A673 (cell line): ENCODE results near the gene SLC25A29. TPM values are rescaled to one million over a fixed set of nuclear protein-coding genes. Genes with fewer than 3 reads are reported as not detected.
A peak's percentile ranks its signal among the peaks of the same experiment; 100 is the strongest.

ENCODE experiments used
- BruUV-seq: library from RNA; stranded (reverse); fragments of 400-500 nt; replicated peaks from 2 replicates; lab custom pipeline; 2021; lab: Mats Ljungman, UMichigan
- CTCF ChIA-PET: fragments of 300-600 bp; sonication (Branson Sonifier 250); formaldehyde crosslinking; loops from one replicate; lab custom pipeline; 2022; ENCODE audit warnings: antibody characterized with exemption; lab: Charles Lee
- POLR2A ChIA-PET: fragments of 300-600 bp; sonication (Branson Sonifier 250); formaldehyde crosslinking; loops from one replicate; lab custom pipeline; 2022; ENCODE audit warnings: antibody characterized with exemption; ENCODE audit not compliant: low non-redundant PET; lab: Charles Lee
- DNase-seq: peaks from one replicate; pipeline ENCODE4 v3.0.0-alpha.2; 2015; ENCODE audit warnings: low spot score
- H3K27ac ChIP-seq: fragments of 200-600 bp; sonication (generic); 2 replicates; pipeline ENCODE4 v1.5.1; 2016; ENCODE audit warnings: mixed run types, low read depth, mild to moderate bottlenecking, mixed read lengths, antibody characterized with exemption, low read length; ENCODE audit not compliant: poor library complexity, severe bottlenecking
- H3K27me3 ChIP-seq: fragments of 200-600 bp; sonication (generic); replicated peaks from 2 replicates; pipeline ENCODE4 v1.6.1; 2017; ENCODE audit warnings: mixed run types, low read depth, mild to moderate bottlenecking, mixed read lengths, antibody characterized with exemption, low read length; ENCODE audit not compliant: insufficient read depth, poor library complexity
- H3K36me3 ChIP-seq: fragments of 200-600 bp; sonication (generic); 2 replicates; pipeline ENCODE4 v1.6.1; 2016; ENCODE audit warnings: mixed run types, mild to moderate bottlenecking, mixed read lengths, antibody characterized with exemption, low read length; ENCODE audit not compliant: insufficient read depth, poor library complexity, severe bottlenecking
- H3K4me1 ChIP-seq: fragments of 200-600 bp; sonication (generic); 2 replicates; pipeline ENCODE4 v1.6.1; 2017; ENCODE audit warnings: mixed run types, mild to moderate bottlenecking, mixed read lengths, antibody characterized with exemption, low read length; ENCODE audit not compliant: insufficient read depth, poor library complexity, severe bottlenecking
- H3K4me3 ChIP-seq: fragments of 200-600 bp; sonication (generic); 2 replicates; pipeline ENCODE4 v1.5.1; 2016; ENCODE audit warnings: low read depth, mixed run types, mild to moderate bottlenecking, mixed read lengths, low read length; ENCODE audit not compliant: poor library complexity, severe bottlenecking
- H3K9me3 ChIP-seq: fragments of 200-600 bp; sonication (generic); 2 replicates; pipeline ENCODE4 v1.6.1; 2016; ENCODE audit warnings: mixed run types, low read depth, mild to moderate bottlenecking, mixed read lengths, antibody characterized with exemption, low read length; ENCODE audit not compliant: poor library complexity, severe bottlenecking
- EZH2 ChIP-seq: fragments of 200-600 bp; sonication (generic); IDR thresholded peaks from 2 replicates; pipeline ENCODE4 v1.6.1; 2017; ENCODE audit warnings: borderline replicate concordance, low read depth, mild to moderate bottlenecking, mixed read lengths, antibody characterized with exemption, low read length; ENCODE audit not compliant: poor library complexity, severe bottlenecking
- intact Hi-C: fragments of 100-400 bp; cut with micrococcal nuclease; formaldehyde crosslinking; loops from one replicate; pipeline ENCODE4 v1.10.0; 2022; ENCODE audit not compliant: unreplicated experiment
- microRNA-seq: library from miRNA; unstranded; fragments of <30 nt; microRNA quantifications from one replicate; pipeline ENCODE4 v1.2.0, GENCODE V29; 2021
- total RNA-seq: library from RNA; stranded (reverse); gene quantifications from 2 replicates; pipeline ENCODE4 v1.2.3, GENCODE V29; 2021
- TF ChIP-seq, protein P1 (sequence below): fragments of 300-800, 200-600 bp; sonication (generic); conservative IDR thresholded peaks from 2 replicates; pipeline ENCODE4 v1.5.1; 2017; ENCODE audit warnings: low read depth, mild to moderate bottlenecking, antibody characterized with exemption, low read length, moderate library complexity, mixed read lengths

The SLC25A29 gene
- total RNA-seq, 1 experiment from 2014 or later: 49.3 TPM

DNA sequence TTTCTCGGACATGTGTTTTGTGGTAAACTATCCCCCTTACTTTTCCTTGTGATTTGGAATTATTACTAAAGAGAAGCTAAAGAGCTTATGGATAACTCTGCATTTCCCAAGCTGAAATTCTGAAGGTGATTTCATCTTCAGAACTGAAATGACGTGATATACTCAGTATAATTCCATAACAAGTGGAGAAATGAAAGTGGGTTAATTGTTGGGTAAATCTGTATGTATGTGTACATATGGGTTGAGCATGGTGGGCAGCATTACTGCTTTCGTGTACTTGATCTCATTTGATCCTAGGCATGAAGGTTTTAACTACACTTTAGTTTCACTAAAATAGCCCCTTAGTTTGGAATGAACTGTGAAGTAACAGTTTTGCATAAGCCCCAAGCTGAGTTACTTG, 63.2 kb downstream of the SLC25A29 start:
- no peak for TF ChIP-seq EZH2
- TF ChIP-seq, protein P1, sequence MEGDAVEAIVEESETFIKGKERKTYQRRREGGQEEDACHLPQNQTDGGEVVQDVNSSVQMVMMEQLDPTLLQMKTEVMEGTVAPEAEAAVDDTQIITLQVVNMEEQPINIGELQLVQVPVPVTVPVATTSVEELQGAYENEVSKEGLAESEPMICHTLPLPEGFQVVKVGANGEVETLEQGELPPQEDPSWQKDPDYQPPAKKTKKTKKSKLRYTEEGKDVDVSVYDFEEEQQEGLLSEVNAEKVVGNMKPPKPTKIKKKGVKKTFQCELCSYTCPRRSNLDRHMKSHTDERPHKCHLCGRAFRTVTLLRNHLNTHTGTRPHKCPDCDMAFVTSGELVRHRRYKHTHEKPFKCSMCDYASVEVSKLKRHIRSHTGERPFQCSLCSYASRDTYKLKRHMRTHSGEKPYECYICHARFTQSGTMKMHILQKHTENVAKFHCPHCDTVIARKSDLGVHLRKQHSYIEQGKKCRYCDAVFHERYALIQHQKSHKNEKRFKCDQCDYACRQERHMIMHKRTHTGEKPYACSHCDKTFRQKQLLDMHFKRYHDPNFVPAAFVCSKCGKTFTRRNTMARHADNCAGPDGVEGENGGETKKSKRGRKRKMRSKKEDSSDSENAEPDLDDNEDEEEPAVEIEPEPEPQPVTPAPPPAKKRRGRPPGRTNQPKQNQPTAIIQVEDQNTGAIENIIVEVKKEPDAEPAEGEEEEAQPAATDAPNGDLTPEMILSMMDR: no peak
- Histone ChIP-seq H3K4me1 (peaks cover 39% of the 10 kb centered on the region), H3K36me3 (no peaks in the 10 kb centered on the region), H3K4me3 (no peak overlapping the region), H3K9me3 (no peaks in the 10 kb centered on the region), H3K27ac (no peak overlapping the region), H3K27me3 (no peaks in the 10 kb centered on the region)
- ChIA-PET POLR2A (no interaction called here), CTCF (no interaction called here)
- intact Hi-C loops: no loop called here
- no peak for DNase-seq
- BruUV-seq: TSS peak; percentile 20

DNA sequence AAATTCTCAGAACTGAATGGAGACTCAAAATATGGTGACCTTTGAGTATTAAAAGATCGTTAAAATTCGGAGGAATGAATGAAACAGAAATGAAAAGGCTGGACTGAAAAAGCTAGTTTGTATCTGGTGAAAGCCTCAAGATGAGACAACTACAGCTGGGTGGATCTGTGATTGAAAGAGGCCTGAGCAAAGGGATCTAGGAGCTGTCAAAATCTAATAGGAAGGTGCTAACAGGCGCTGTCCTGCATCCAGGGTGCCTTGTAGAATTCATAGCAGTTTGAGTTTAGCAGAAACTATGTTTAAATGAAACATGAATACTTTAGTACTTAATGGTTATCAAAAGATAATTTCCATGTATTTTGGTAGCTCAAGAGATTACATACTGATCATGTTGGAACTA, 65.0 kb downstream of the SLC25A29 start:
- CTCF ChIA-PET: interaction anchor here (0.8 kb wide), 1 partner anchor 48 kb away, joined by 3 read pairs; no protein-coding TSS in a partner anchor
- Histone ChIP-seq H3K4me3 (peak overlapping the region; percentile 100), H3K27me3 (no peaks in the 10 kb centered on the region), H3K36me3 (no peaks in the 10 kb centered on the region), H3K4me1 (peaks cover 30% of the 10 kb centered on the region), H3K27ac (peak overlapping the region; percentile 66), H3K9me3 (no peaks in the 10 kb centered on the region)
- no TSS peak for BruUV-seq
- no peak for DNase-seq
- intact Hi-C loops: no loop called here
- POLR2A ChIA-PET: no interaction called here
- TF ChIP-seq, protein P1: no peak
- TF ChIP-seq EZH2: no peak

Small RNA genes within 50 kb of the gene (microRNA-seq; reads per million reads assigned to microRNA genes)
- gene MIR345 (1,687 reads per million, percentile 86 among the genes with 10 or more reads in this experiment), gene MIR6764 (2.4 reads per million)

Other genes with a start within 250 kb of the SLC25A29 start
- gene EVL, start 241.0 kb downstream of the SLC25A29 start, total RNA-seq: 82.9 and 112 TPM in 2 replicates
- 0.07 TPM in 1 of 2 replicates, not detected in the other for gene DEGS2, start 146.8 kb downstream of the SLC25A29 start, total RNA-seq
- gene YY1, start 67.3 kb downstream of the SLC25A29 start, total RNA-seq: 89.3 and 97.0 TPM in 2 replicates
- not detected in 2 replicates for gene SLC25A47, start 16.9 kb upstream of the SLC25A29 start, total RNA-seq
- gene WDR25, start 70.0 kb upstream of the SLC25A29 start, total RNA-seq: 8.7 and 9.4 TPM in 2 replicates